Spleen (tissue), 11 donors: ENCODE results near the gene KCNG2. TPM values are rescaled to one million over a fixed set of nuclear protein-coding genes. Genes with fewer than 3 reads are reported as not detected.

Experiments used
- DNase-seq: peaks from one replicate; pipeline ENCODE4 v3.0.0-alpha.2; 2020
- H3K27ac ChIP-seq, 8 donors: fragments of 200-600 bp; sonication (generic) in 7 of 8; 1 replicate in 4 of 8; 2 replicates in 4 of 8; pipeline versions ENCODE4 v1.5.0 to v1.8.0; 2016 to 2021; ENCODE audit warnings: inconsistent platforms in 4 of 8, mild to moderate bottlenecking in 4 of 8, moderate library complexity in 1 of 8
- H3K27me3 ChIP-seq, 7 donors: fragments of 200-600 bp; sonication (generic) in 6 of 7; replicated peaks in 1 of 7; 1 replicate in 4 of 7; 2 replicates in 3 of 7; pipeline versions ENCODE4 v1.5.0 to v1.8.0; 2016 to 2021; ENCODE audit warnings: inconsistent platforms in 3 of 7, mild to moderate bottlenecking in 1 of 7
- H3K36me3 ChIP-seq, 6 donors: fragments of 200-600 bp; sonication (generic) in 5 of 6; 1 replicate in 4 of 6; 2 replicates in 2 of 6; pipeline versions ENCODE4 v1.5.0 to v1.8.0; 2016 to 2021; ENCODE audit warnings: inconsistent platforms in 2 of 6
- H3K4me1 ChIP-seq, 6 donors: fragments of 200-600 bp; sonication (generic) in 5 of 6; 1 replicate in 3 of 6; 2 replicates in 3 of 6; pipeline versions ENCODE4 v1.5.0 to v1.8.0; 2016 to 2021; ENCODE audit warnings: inconsistent platforms in 3 of 6
- H3K4me3 ChIP-seq, 8 donors: fragments of 200-600 bp; sonication (generic) in 7 of 8; 1 replicate in 4 of 8; 2 replicates in 4 of 8; pipeline versions ENCODE4 v1.5.0 to v1.8.0; 2016 to 2021; ENCODE audit warnings: inconsistent platforms in 4 of 8, mild to moderate bottlenecking in 4 of 8, moderate library complexity in 2 of 8
- H3K9me3 ChIP-seq, 8 donors: fragments of 200-600 bp; sonication (generic) in 7 of 8; 1 replicate in 4 of 8; 2 replicates in 4 of 8; pipeline versions ENCODE4 v1.5.0 to v1.8.0; 2016 to 2021; ENCODE audit warnings: inconsistent platforms in 4 of 8
- POLR2A ChIP-seq, 3 donors: fragments of 450-650 bp; IDR thresholded peaks; one replicate each; pipeline ENCODE4 v1.5.1; 2017; ENCODE audit warnings: antibody characterized with exemption in 3 of 3, mild to moderate bottlenecking in 1 of 3
- POLR2AphosphoS5 ChIP-seq, 3 donors: sonication (generic); formaldehyde crosslinking; IDR thresholded peaks; one replicate each; pipeline ENCODE4 v1.5.1; 2017; ENCODE audit warnings: antibody characterized with exemption in 3 of 3
- WGBS, 5 donors: extraction: QIAGEN DNeasy Blood & Tissue Kit in 3 of 5; methylation state at CpG; one replicate each; pipeline versions ENCODE4 v1.1.5 to v1.1.7; 2013 to 2018; 5-methylcytosine and 5-hydroxymethylcytosine counted together
- intact Hi-C: fragments of 100-400 bp; cut with DNase I; formaldehyde crosslinking; loops from one replicate; pipeline ENCODE4 v1.15.0; 2023; ENCODE audit warnings: low total_unique reads
- polyA plus RNA-seq, 3 donors: library from polyadenylated mRNA; stranded (reverse); fragments of 200-250 nt; gene quantifications; one replicate each; pipeline ENCODE4 v1.2.1, GENCODE V29; 2013
- total RNA-seq, 7 donors: library from RNA; depleted of rRNA in 3 of 7; stranded (reverse); fragments of >200 nt in 3 of 7; fragmentation: NEBNext Ultra II Directional in 4 of 7; extraction: Animal tissue kit (Norgen Biotek cat#: 25700) in 4 of 7; gene quantifications; one replicate each; pipeline versions ENCODE4 v1.1.0 to v1.2.1, GENCODE V29; 2016 to 2021
- TF ChIP-seq, protein P1 (sequence below), 11 experiments: fragments of 200-600 bp in 7 of 11; fragments of 450-650 bp in 4 of 11; sonication (generic) in 4 of 11; IDR thresholded peaks in 8 of 11; conservative IDR thresholded peaks in 3 of 11; 1 replicate in 7 of 11; 2 replicates in 4 of 11; pipeline versions ENCODE4 v1.4.0 to v1.8.0; 2016 to 2021; ENCODE audit warnings: antibody characterized with exemption in 11 of 11, inconsistent platforms in 4 of 11, mild to moderate bottlenecking in 1 of 11
- donor health status: healthy with polysubstance abuse.
- donor health status: DM: no; HTN: no; CAD: no; lungs with moderate emphysema.
- donor health status: DM: no; HTN: no; CAD: no.
- donor health status: Bipolar disorder and iron deficiency.
- donor health status: healthy.
- donor health status: DM: no; HTN: no; CAD: no.
- donor health status: DM: yes; HTN: yes; CAD: no.

Gene KCNG2
- total and polyA plus RNA-seq, 10 donors = 0.15 to 3.2 (median 0.38) TPM; not detected in 1

DNA sequence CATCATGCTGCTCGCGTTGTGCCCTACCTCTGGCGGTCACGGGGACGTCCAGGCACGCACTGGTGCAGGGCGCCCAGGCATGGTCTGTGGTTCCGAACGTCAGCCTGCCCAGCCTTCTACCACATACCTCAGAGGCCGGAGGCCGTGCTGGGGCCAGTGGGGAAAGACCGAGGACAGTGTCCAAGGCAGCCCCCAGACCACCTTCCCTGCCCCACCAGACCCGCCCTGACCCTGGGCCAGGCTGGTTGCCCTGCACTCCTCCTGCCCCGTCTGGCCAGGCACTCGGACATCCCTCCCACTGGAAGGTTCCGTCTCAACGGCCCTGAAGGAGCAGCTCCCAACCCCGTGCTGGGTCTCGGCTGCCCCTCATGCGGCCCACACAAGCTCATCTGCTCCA, 120.9 kb downstream of the KCNG2 start:
- 94 to 98% (median 97%) methylated on average over 8 to 20 of the region's 20 CpGs for WGBS, 5 donors
- Histone ChIP-seq H3K4me1 (peaks cover 0 to 14% (median under 1%) of the 10 kb centered on the region in 6 donors), H3K9me3 (peaks cover 0 to 9% (median 0%) of the 10 kb centered on the region in 8 donors), H3K36me3 (peaks cover 2 to 72% (median 37%) of the 10 kb centered on the region in 6 donors), H3K27ac (no peak overlapping the region), H3K27me3 (no peaks in the 10 kb centered on the region), H3K4me3 (no peak overlapping the region)
- peak in 1 of 3 donors; percentile 47 for TF ChIP-seq POLR2AphosphoS5 (IDR thresholded peaks at IDR 0.05)
- TF ChIP-seq, protein P1, sequence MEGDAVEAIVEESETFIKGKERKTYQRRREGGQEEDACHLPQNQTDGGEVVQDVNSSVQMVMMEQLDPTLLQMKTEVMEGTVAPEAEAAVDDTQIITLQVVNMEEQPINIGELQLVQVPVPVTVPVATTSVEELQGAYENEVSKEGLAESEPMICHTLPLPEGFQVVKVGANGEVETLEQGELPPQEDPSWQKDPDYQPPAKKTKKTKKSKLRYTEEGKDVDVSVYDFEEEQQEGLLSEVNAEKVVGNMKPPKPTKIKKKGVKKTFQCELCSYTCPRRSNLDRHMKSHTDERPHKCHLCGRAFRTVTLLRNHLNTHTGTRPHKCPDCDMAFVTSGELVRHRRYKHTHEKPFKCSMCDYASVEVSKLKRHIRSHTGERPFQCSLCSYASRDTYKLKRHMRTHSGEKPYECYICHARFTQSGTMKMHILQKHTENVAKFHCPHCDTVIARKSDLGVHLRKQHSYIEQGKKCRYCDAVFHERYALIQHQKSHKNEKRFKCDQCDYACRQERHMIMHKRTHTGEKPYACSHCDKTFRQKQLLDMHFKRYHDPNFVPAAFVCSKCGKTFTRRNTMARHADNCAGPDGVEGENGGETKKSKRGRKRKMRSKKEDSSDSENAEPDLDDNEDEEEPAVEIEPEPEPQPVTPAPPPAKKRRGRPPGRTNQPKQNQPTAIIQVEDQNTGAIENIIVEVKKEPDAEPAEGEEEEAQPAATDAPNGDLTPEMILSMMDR (IDR thresholded peaks at IDR 0.05 in 8 of 11, conservative IDR thresholded peaks at IDR 0.05 in 3 of 11) = no peak
- DNase-seq = peak; percentile 64
- intact Hi-C loops = no loop called here

GRCh38 chr18:79919089-79919488, 121.4 kb downstream of the KCNG2 start:
- intact Hi-C loops = no loop called here
- no peaks in the 10 kb centered on the region for H3K27me3 ChIP-seq
- H3K27ac ChIP-seq = no peak overlapping the region
- peak; percentile 64 for DNase-seq
- TF ChIP-seq POLR2AphosphoS5 (IDR thresholded peaks at IDR 0.05) (no peak), POLR2A (IDR thresholded peaks at IDR 0.05) (no peak)
- TF ChIP-seq, protein P1 (IDR thresholded peaks at IDR 0.05 in 8 of 11, conservative IDR thresholded peaks at IDR 0.05 in 3 of 11) = no peak
- no peak overlapping the region for H3K4me3 ChIP-seq
- H3K9me3 ChIP-seq = peaks cover 0 to 10% (median 0%) of the 10 kb centered on the region in 8 donors
- H3K4me1 ChIP-seq = peaks cover 0 to 9% (median 0%) of the 10 kb centered on the region in 6 donors
- peaks cover 2 to 72% (median 39%) of the 10 kb centered on the region in 6 donors for H3K36me3 ChIP-seq
- 95 to 97% (median 97%) methylated on average over 19 of the region's 19 CpGs for WGBS, 5 donors

GRCh38 chr18:79921984-79922965, 124.5 kb downstream of the KCNG2 start:
- peaks cover 5 to 70% (median 28%) of the 10 kb centered on the region in 6 donors for H3K36me3 ChIP-seq
- intact Hi-C loops = no loop called here
- H3K27ac ChIP-seq = no peak overlapping the region
- WGBS, 5 donors = 94 to 98% (median 96%) methylated on average over 22 to 24 of the region's 24 CpGs
- TF ChIP-seq POLR2A (IDR thresholded peaks at IDR 0.05) = no peak
- TF ChIP-seq, protein P1 (IDR thresholded peaks at IDR 0.05 in 8 of 11, conservative IDR thresholded peaks at IDR 0.05 in 3 of 11) = no peak
- no peak for TF ChIP-seq POLR2AphosphoS5 (IDR thresholded peaks at IDR 0.05)
- H3K9me3 ChIP-seq = peaks cover 0 to 4% (median 0%) of the 10 kb centered on the region in 8 donors
- no peak overlapping the region for H3K4me3 ChIP-seq
- no peaks in the 10 kb centered on the region for H3K27me3 ChIP-seq
- H3K4me1 ChIP-seq = peaks cover 0 to 13% (median 0%) of the 10 kb centered on the region in 6 donors
- DNase-seq = peak; percentile 27

DNA sequence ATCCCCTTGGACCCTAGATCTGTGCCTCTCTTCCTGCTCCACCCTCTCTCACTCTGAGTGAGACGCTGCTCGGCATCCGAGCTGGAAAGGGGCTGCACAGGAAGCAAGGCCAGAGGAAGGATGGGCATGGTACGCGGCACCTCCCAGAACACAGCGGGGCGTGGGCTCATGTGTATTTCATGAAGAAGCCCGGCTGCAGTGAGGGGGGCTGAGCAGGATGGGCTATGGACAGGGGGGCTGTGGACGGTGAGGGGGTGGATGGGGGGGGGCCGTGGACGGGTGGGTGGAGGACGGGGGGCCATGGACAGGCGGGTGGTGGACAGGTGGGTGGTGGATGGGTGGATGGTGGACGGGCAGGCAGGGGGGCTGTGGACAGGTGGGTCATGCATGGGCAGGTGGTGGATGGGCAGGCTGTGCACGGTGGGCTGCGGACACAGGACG, 125.3 kb downstream of the KCNG2 start:
- Histone ChIP-seq H3K36me3 (peaks cover 5 to 71% (median 27%) of the 10 kb centered on the region in 6 donors), H3K9me3 (peaks cover 0 to 4% (median 0%) of the 10 kb centered on the region in 8 donors), H3K4me3 (no peak overlapping the region), H3K4me1 (peaks cover 0 to 13% (median 0%) of the 10 kb centered on the region in 6 donors), H3K27ac (no peak overlapping the region), H3K27me3 (no peaks in the 10 kb centered on the region)
- intact Hi-C loops = no loop called here
- DNase-seq = peak; percentile 49
- TF ChIP-seq, protein P1 (IDR thresholded peaks at IDR 0.05 in 8 of 11, conservative IDR thresholded peaks at IDR 0.05 in 3 of 11) = no peak
- TF ChIP-seq POLR2AphosphoS5 (IDR thresholded peaks at IDR 0.05) (no peak), POLR2A (IDR thresholded peaks at IDR 0.05) (no peak)
- 79 to 94% (median 84%) methylated on average over 16 to 17 of the region's 17 CpGs for WGBS, 5 donors
